ENCODE results near the gene VSIG1.

DNA sequence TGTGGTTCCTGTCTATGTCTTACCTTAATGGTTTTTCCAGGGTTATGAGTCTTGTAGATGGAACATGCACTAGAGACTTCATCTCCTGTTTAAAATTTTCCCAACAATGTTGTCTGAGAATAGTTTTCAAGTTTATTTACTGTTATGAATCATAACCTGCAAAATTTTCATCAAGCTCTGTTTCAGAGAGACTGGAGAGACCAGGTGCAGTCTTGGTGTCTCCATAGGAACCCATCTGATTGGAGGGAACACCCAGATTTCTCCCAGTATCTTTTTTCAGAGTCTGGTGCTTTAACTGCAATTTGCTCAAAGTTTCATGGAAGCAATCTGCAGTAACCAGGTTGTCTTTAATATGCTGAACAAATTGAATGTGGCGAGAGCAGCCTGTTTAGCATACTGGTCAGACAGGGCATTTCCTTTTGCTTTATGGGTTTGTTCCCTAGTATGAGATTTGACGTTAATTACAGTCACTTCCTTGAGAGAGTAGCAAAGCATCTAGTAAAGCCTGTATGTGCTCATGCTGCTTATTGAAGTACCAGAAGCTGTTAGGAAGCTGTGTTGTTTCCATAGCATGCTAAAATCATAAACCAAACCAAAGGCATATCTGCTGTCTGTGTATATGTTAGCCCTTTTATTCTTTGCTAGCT lies 18.8 kb upstream of the VSIG1 start:
- TF ChIP-seq, protein P1, sequence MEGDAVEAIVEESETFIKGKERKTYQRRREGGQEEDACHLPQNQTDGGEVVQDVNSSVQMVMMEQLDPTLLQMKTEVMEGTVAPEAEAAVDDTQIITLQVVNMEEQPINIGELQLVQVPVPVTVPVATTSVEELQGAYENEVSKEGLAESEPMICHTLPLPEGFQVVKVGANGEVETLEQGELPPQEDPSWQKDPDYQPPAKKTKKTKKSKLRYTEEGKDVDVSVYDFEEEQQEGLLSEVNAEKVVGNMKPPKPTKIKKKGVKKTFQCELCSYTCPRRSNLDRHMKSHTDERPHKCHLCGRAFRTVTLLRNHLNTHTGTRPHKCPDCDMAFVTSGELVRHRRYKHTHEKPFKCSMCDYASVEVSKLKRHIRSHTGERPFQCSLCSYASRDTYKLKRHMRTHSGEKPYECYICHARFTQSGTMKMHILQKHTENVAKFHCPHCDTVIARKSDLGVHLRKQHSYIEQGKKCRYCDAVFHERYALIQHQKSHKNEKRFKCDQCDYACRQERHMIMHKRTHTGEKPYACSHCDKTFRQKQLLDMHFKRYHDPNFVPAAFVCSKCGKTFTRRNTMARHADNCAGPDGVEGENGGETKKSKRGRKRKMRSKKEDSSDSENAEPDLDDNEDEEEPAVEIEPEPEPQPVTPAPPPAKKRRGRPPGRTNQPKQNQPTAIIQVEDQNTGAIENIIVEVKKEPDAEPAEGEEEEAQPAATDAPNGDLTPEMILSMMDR (IDR thresholded peaks at IDR 0.05) = no peak
- TF ChIP-seq POLR2A (IDR thresholded peaks at IDR 0.05) = no peak
